K562 (cell line): Measurements from ENCODE around the gene INPPL1. TPM values are rescaled to one million over a fixed set of nuclear protein-coding genes. Genes with fewer than 3 reads are reported as not detected.

Source experiments
- ATAC-seq: fragments of 200-7000 bp; cut with Tn5 transposase; 3 replicates; pipeline ENCODE4 v1.9.1; 2020; ENCODE audit warnings: moderate library complexity
- BruUV-seq: library from RNA; stranded (reverse); fragments of 400-500 nt; replicated peaks from 2 replicates; lab custom pipeline; 2021; lab: Mats Ljungman, UMichigan
- CTCF ChIA-PET: fragments of 300-600 bp; formaldehyde crosslinking; extraction: SDS; loops from one replicate; lab custom pipeline; 2021; ENCODE audit warnings: low intra/inter-chr PET ratio; lab: Yijun Ruan, JAX
- POLR2A ChIA-PET: fragments of 300-600, 350-650 bp; sonication (Branson Sonifier 250); formaldehyde crosslinking; extraction: SDS; loops from one replicate; lab custom pipeline; 2021; ENCODE audit warnings: antibody characterized with exemption, inconsistent platforms; lab: Yijun Ruan, JAX
- DNase-seq, 4 experiments: peaks; one replicate each; pipeline versions ENCODE4 v3.0.0 to v3.0.0-alpha.2; 2011 to 2018; ENCODE audit warnings: low spot score in 3 of 4, mixed read lengths in 3 of 4; ENCODE audit errors: extremely low read depth in 1 of 4
- FAIRE-seq: peaks from 2 replicates; lab custom pipeline; 2011; peaks lifted over from hg19 to GRCh38; lab: Jason Lieb, UNC
- H2AFZ ChIP-seq: 2 replicates; pipeline ENCODE4 v1.6.0; 2011; ENCODE audit warnings: low read depth, low read length, control low read depth, inconsistent platforms
- H3K27ac ChIP-seq: fragments of 200-600 bp; 3 replicates; pipeline ENCODE4 v1.8.0; 2011; ENCODE audit warnings: low read depth, mild to moderate bottlenecking, control low read depth, inconsistent platforms, low read length, moderate library complexity, mixed read lengths; ENCODE audit errors: extremely low read depth
- H3K27me3 ChIP-seq, 2 experiments: fragments of 300-600 bp in 1 of 2; 2 replicates in 1 of 2; 3 replicates in 1 of 2; pipeline versions ENCODE4 v1.6.0 to v1.8.0; 2011; ENCODE audit warnings: inconsistent platforms in 2 of 2, low read length in 2 of 2, mild to moderate bottlenecking in 1 of 2, mixed read lengths in 1 of 2, moderate library complexity in 1 of 2; ENCODE audit not compliant: control insufficient read depth in 2 of 2, insufficient read depth in 2 of 2
- H3K36me3 ChIP-seq: fragments of 300-600 bp; 3 replicates; pipeline ENCODE4 v1.8.0; 2011; ENCODE audit warnings: mild to moderate bottlenecking, low read length, inconsistent platforms; ENCODE audit not compliant: control insufficient read depth, insufficient read depth
- H3K4me1 ChIP-seq, 2 experiments: fragments of 200-600 bp in 1 of 2; replicated peaks in 1 of 2; 2 replicates in 1 of 2; 3 replicates in 1 of 2; pipeline versions ENCODE4 v1.5.1 to v1.8.0; 2011; ENCODE audit warnings: inconsistent platforms in 2 of 2, low read length in 2 of 2, mild to moderate bottlenecking in 1 of 2, mixed read lengths in 1 of 2, moderate library complexity in 1 of 2; ENCODE audit not compliant: control insufficient read depth in 2 of 2, insufficient read depth in 2 of 2
- H3K4me2 ChIP-seq: 2 replicates; pipeline ENCODE4 v1.6.1; 2011; ENCODE audit warnings: low read length, control low read depth, inconsistent platforms, mixed read lengths; ENCODE audit not compliant: insufficient read depth
- H3K4me3 ChIP-seq: fragments of 200-600 bp; sonication (generic), shearing (Covaris generic); 2 replicates; pipeline ENCODE4 v1.5.1; 2016; ENCODE audit warnings: control low read depth, inconsistent platforms
- H3K79me2 ChIP-seq: fragments of 200-600 bp; 3 replicates; pipeline ENCODE4 v1.8.0; 2011; ENCODE audit warnings: low read length, inconsistent platforms; ENCODE audit not compliant: control insufficient read depth, insufficient read depth
- H3K9ac ChIP-seq, 2 experiments: 2 replicates each; pipeline versions ENCODE4 v1.6.0 to v1.6.1; 2011; ENCODE audit warnings: low read depth in 2 of 2, low read length in 2 of 2, control low read depth in 1 of 2, inconsistent platforms in 1 of 2, mild to moderate bottlenecking in 1 of 2, mixed read lengths in 1 of 2; ENCODE audit not compliant: insufficient read depth in 1 of 2
- H3K9me1 ChIP-seq: one replicate; pipeline ENCODE4 v1.6.0; 2011; ENCODE audit warnings: inconsistent platforms, mild to moderate bottlenecking, low read length, moderate library complexity; ENCODE audit not compliant: control insufficient read depth, insufficient read depth
- H3K9me3 ChIP-seq: replicated peaks from 2 replicates; pipeline ENCODE4 v1.5.1; 2011; ENCODE audit warnings: low read depth, low read length, inconsistent platforms; ENCODE audit not compliant: control insufficient read depth, insufficient read depth
- H4K20me1 ChIP-seq: replicated peaks from 2 replicates; pipeline ENCODE4 v1.6.1; 2011; ENCODE audit warnings: low read length, inconsistent platforms, mixed read lengths; ENCODE audit not compliant: control insufficient read depth, insufficient read depth
- HDAC6 ChIP-seq: IDR thresholded peaks from 2 replicates; pipeline ENCODE4 v1.6.1; 2012; ENCODE audit warnings: low read depth, mild to moderate bottlenecking, control low read depth, inconsistent platforms, low read length, moderate library complexity
- MCM3 ChIP-seq: fragments of 450-650 bp; IDR thresholded peaks from 2 replicates; pipeline ENCODE4 v1.6.1; 2016
- MCM7 ChIP-seq, 2 experiments: fragments of 450-650 bp; IDR thresholded peaks; 2 replicates each; pipeline ENCODE4 v1.6.1; 2016 to 2018
- ZBTB40 ChIP-seq, 2 experiments: fragments of 450-650 bp in 1 of 2; sonication (generic) in 1 of 2; formaldehyde crosslinking in 1 of 2; IDR thresholded peaks; 2 replicates each; pipeline versions ENCODE4 v1.7.1 to v1.9.0; 2016 to 2022; ENCODE audit warnings: inconsistent platforms in 1 of 2, mild to moderate bottlenecking in 1 of 2, missing genetic modification reagents in 1 of 2
- WGBS: fragments of 100-300 bp; shearing (Covaris generic); methylation state at CpG from one replicate; pipeline ENCODE4 v1.1.6; 2016; ENCODE audit warnings: low coverage, mixed read lengths; ENCODE audit not compliant: insufficient coverage; ENCODE audit errors: missing lambda C conversion rate; 5-methylcytosine and 5-hydroxymethylcytosine counted together
- in situ Hi-C: fragments of 300-500 bp; cut with MboI; formaldehyde crosslinking; loops from 4 replicates; pipeline ENCODE4 v1.15.0; 2018; ENCODE audit warnings: inconsistent platforms, mixed read lengths
- intact Hi-C: fragments of 100-400 bp; cut with micrococcal nuclease; formaldehyde crosslinking; loops from 2 replicates; pipeline ENCODE4 v1.14.2; 2022
- polyA plus RNA-seq, 8 experiments: library from polyadenylated mRNA; depleted of rRNA in 4 of 8; stranded (reverse) in 5 of 8; unstranded in 3 of 8; fragments of >200 nt; fragmentation: Nextera tagmentation in 2 of 8; fragmentation: Illumina TruSeq in 1 of 8; extraction: Ambion mirVana in 2 of 8; extraction: Trizol in 1 of 8; gene quantifications; 2 replicates each; pipeline versions ENCODE4 v1.2.1 to v1.2.3, GENCODE V29; 2011 to 2014; ENCODE audit warnings: inconsistent platforms in 1 of 8, missing spikeins in 1 of 8
- total RNA-seq, 7 experiments: library from RNA; depleted of rRNA in 6 of 7; stranded (reverse); fragments of >200 nt in 6 of 7; fragmentation: Illumina TruSeq in 2 of 7; extraction: Trizol in 2 of 7; gene quantifications; 2 replicates each; pipeline versions ENCODE4 v1.2.1 to v1.2.3, GENCODE V29; 2011 to 2021; ENCODE audit warnings: low replicate concordance in 1 of 7
- TF ChIP-seq, protein P1 (sequence below): fragments of 150-350 bp; conservative IDR thresholded peaks from 2 replicates; pipeline ENCODE4 v1.6.1; 2014; ENCODE audit warnings: low read length

INPPL1 gene
- total and polyA plus RNA-seq, 9 of the 15 experiments (the other 6 are each of a cell fraction or from before 2014, with no cell fraction given) = 0.55 to 137 (median 61.6) TPM

- TF ChIP-seq, protein P1, sequence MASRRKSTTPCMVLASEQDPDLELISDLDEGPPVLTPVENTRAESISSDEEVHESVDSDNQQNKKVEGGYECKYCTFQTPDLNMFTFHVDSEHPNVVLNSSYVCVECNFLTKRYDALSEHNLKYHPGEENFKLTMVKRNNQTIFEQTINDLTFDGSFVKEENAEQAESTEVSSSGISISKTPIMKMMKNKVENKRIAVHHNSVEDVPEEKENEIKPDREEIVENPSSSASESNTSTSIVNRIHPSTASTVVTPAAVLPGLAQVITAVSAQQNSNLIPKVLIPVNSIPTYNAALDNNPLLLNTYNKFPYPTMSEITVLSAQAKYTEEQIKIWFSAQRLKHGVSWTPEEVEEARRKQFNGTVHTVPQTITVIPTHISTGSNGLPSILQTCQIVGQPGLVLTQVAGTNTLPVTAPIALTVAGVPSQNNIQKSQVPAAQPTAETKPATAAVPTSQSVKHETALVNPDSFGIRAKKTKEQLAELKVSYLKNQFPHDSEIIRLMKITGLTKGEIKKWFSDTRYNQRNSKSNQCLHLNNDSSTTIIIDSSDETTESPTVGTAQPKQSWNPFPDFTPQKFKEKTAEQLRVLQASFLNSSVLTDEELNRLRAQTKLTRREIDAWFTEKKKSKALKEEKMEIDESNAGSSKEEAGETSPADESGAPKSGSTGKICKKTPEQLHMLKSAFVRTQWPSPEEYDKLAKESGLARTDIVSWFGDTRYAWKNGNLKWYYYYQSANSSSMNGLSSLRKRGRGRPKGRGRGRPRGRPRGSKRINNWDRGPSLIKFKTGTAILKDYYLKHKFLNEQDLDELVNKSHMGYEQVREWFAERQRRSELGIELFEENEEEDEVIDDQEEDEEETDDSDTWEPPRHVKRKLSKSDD = no peak
These were observed 19.4 kb downstream of the INPPL1 start, which contains the start of gene PHOX2A (continued) for GRCh38 chr11:72244060-72244360.

DNA sequence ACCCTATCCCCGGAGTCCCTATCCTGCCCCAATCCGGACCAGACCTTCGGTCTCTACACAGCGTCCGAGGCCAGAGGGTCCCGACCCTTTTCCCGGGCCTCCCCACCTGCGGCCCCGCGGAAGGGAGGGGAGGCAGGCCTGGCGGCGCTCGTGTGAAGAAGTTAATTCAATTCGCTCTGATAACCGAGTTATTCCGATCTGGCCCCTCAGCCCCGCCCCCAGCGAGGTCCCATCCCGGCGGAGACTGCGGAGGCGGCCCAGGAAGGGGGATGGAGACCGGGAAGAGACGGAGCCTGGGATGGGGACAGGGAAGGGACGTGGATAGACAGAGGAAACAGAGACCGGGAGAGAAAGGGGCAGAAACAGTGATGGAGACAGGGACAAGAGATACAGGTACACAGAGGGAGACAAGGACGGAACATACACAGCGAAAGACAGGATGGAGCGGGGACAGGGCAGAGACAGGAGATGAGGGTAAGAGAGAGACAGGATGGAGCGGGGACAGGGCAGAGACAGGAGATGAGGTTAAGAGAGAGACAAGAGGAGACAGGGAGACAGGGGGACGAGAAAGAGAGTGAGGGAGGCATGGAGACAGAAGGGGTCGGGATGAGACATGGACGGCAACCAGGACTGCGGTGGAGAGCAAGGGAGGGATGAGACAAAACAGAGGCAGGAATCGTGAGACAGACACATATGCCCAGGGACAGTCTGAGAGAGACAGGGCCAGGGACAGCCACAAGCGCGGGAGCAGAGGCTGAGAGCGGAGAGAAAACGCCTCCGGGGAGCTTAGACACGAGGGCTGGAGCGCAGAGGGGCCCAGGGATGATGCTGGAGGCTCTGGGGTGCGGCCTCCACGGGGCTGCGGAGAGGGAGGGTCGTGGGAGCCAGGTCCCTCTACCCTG lies 20.0 kb downstream of the INPPL1 start:
- no peaks in the 10 kb centered on the region for H3K79me2 ChIP-seq
- intact Hi-C loops = no loop called here
- H3K27me3 ChIP-seq = peaks cover 25 to 36% of the 10 kb centered on the region in 2 experiments
- H3K4me2 ChIP-seq = no peak overlapping the region
- no peak for FAIRE-seq
- 14% methylated on average over 30 of the region's 46 CpGs for WGBS
- H3K4me3 ChIP-seq = no peak overlapping the region
- no peak overlapping the region; a peak in 1 of 4 replicates for H3K9ac ChIP-seq
- TF ChIP-seq ZBTB40 (IDR thresholded peaks at IDR 0.05) (no peak), ZBTB40 (CRISPR knock-in tag; IDR thresholded peaks at IDR 0.05) (no peak), MCM7 (IDR thresholded peaks at IDR 0.05) (0 out of 4 replicates have a peak, but pooled peaks of 1 of the 2 experiments have one; percentile 71), HDAC6 (no peak), MCM3 (peak; percentile 85)
- H3K4me1 ChIP-seq = peaks cover 0 to 17% of the 10 kb centered on the region in 2 experiments; a peak in 2 of 5 replicates
- in situ Hi-C loops = no loop called here
- no peak for DNase-seq
- POLR2A ChIA-PET = interaction anchor here (2.2 kb wide), 1 partner anchor 9 kb away, joined by 9 read pairs; no protein-coding TSS in a partner anchor
- H3K9me3 ChIP-seq = no peaks in the 10 kb centered on the region
- CTCF ChIA-PET = no interaction called here
- no peak overlapping the region for H2AFZ ChIP-seq
- no peaks in the 10 kb centered on the region for H3K9me1 ChIP-seq
- no peak overlapping the region for H3K27ac ChIP-seq
- H3K36me3 ChIP-seq = no peaks in the 10 kb centered on the region
- no peak; the same call in 2 of the 3 replicates for ATAC-seq
- H4K20me1 ChIP-seq = no peaks in the 10 kb centered on the region
- no TSS peak for BruUV-seq
